B cell (primary cell): Measurements from ENCODE around the gene SUGP2. TPM values are rescaled to one million over a fixed set of nuclear protein-coding genes. Genes with fewer than 3 reads are reported as not detected.

Experiments
- ATAC-seq: fragments of 200-7000 bp; cut with Tn5 transposase; one replicate; pipeline ENCODE4 v1.10.0; 2021; ENCODE audit warnings: low read depth, mild to moderate bottlenecking, moderate number of reproducible peaks, moderate library complexity
- CTCF ChIA-PET: fragments of 350-600 bp; sonication (Branson Sonifier 250); formaldehyde crosslinking; loops from one replicate; lab custom pipeline; 2021; ENCODE audit warnings: antibody characterized with exemption, inconsistent platforms; lab: Charles Lee
- POLR2A ChIA-PET: fragments of 350-600 bp; sonication (Branson Sonifier 250); formaldehyde crosslinking; loops from one replicate; lab custom pipeline; 2021; ENCODE audit warnings: antibody characterized with exemption; lab: Charles Lee
- DNase-seq: peaks from one replicate; pipeline ENCODE4 v3.0.0; 2013
- H2AFZ ChIP-seq: 2 replicates; pipeline ENCODE4 v1.6.1; 2012; ENCODE audit warnings: mild to moderate bottlenecking, low read depth, low read length; ENCODE audit not compliant: insufficient read depth, poor library complexity, severe bottlenecking
- H3K27ac ChIP-seq, 2 donors: 1 replicate in 1 of 2; 2 replicates in 1 of 2; pipeline ENCODE4 v1.5.1; 2012 to 2013; ENCODE audit warnings: low read length in 2 of 2, mild to moderate bottlenecking in 2 of 2, moderate library complexity in 1 of 2
- H3K27me3 ChIP-seq, 4 experiments: fragments of 200-600 bp in 1 of 4; sonication (generic) in 1 of 4; replicated peaks in 1 of 4; 1 replicate in 2 of 4; 2 replicates in 2 of 4; pipeline versions ENCODE4 v1.6.1 to v1.7.0; 2013 to 2016; ENCODE audit warnings: low read length in 3 of 4, mild to moderate bottlenecking in 2 of 4, mixed read lengths in 1 of 4, moderate library complexity in 1 of 4; ENCODE audit not compliant: insufficient read depth in 4 of 4, control insufficient read depth in 3 of 4; ENCODE audit errors: control extremely low read depth in 1 of 4
- H3K36me3 ChIP-seq, 2 experiments: replicated peaks in 1 of 2; 1 replicate in 1 of 2; 2 replicates in 1 of 2; pipeline versions ENCODE4 v1.6.1 to v1.7.1; 2013; ENCODE audit warnings: low read length in 1 of 2; ENCODE audit not compliant: insufficient read depth in 2 of 2, control insufficient read depth in 1 of 2; ENCODE audit errors: control extremely low read depth in 1 of 2, extremely low read depth in 1 of 2
- H3K4me1 ChIP-seq, 2 donors: fragments of 200-600 bp in 1 of 2; sonication (generic) in 1 of 2; 1 replicate in 1 of 2; 2 replicates in 1 of 2; pipeline versions ENCODE4 v1.5.1 to v1.6.1; 2013 to 2017; ENCODE audit warnings: low read length in 2 of 2; ENCODE audit not compliant: control insufficient read depth in 2 of 2, insufficient read depth in 2 of 2
- H3K4me2 ChIP-seq: replicated peaks from 2 replicates; pipeline ENCODE3; 2012; ENCODE audit warnings: mild to moderate bottlenecking, low read depth, low read length; ENCODE audit not compliant: poor library complexity, severe bottlenecking
- H3K4me3 ChIP-seq, 5 experiments: fragments of 200-600 bp in 1 of 5; sonication (generic) in 1 of 5; 1 replicate in 3 of 5; 2 replicates in 2 of 5; pipeline versions ENCODE4 v1.5.1 to v1.7.0; 2011 to 2016; ENCODE audit warnings: low read length in 4 of 5, mild to moderate bottlenecking in 4 of 5, low read depth in 2 of 5, control low read depth in 1 of 5, moderate library complexity in 1 of 5; ENCODE audit not compliant: insufficient read depth in 1 of 5; ENCODE audit errors: control extremely low read depth in 1 of 5, extremely low read depth in 1 of 5
- H3K79me2 ChIP-seq: fragments of 200-600 bp; sonication (generic); one replicate; pipeline ENCODE4 v1.6.0; 2016; ENCODE audit warnings: low read length; ENCODE audit not compliant: control insufficient read depth, insufficient read depth
- H3K9ac ChIP-seq: fragments of 200-600 bp; sonication (generic); 2 replicates; pipeline ENCODE4 v1.6.1; 2017; ENCODE audit warnings: mild to moderate bottlenecking, low read length, moderate library complexity
- H3K9me3 ChIP-seq, 3 donors: one replicate each; pipeline versions ENCODE4 v1.6.1 to v1.7.1; 2013; ENCODE audit warnings: low read length in 2 of 3; ENCODE audit not compliant: control insufficient read depth in 2 of 3, insufficient read depth in 1 of 3; ENCODE audit errors: control extremely low read depth in 1 of 3
- H4K20me1 ChIP-seq: 2 replicates; pipeline ENCODE4 v1.6.0; 2012; ENCODE audit warnings: mild to moderate bottlenecking, low read length; ENCODE audit not compliant: insufficient read depth, control insufficient read depth, poor library complexity, severe bottlenecking
- H3K27ac Mint-ChIP-seq: one replicate; pipeline ENCODE4 v1.8.0; 2021; ENCODE audit warnings: mixed read lengths
- H3K27me3 Mint-ChIP-seq: one replicate; pipeline ENCODE4 v1.8.0; 2021; ENCODE audit warnings: mixed read lengths
- H3K4me1 Mint-ChIP-seq: one replicate; pipeline ENCODE4 v1.8.0; 2021; ENCODE audit warnings: mixed read lengths
- H3K4me3 Mint-ChIP-seq: one replicate; pipeline ENCODE4 v1.8.0; 2021; ENCODE audit warnings: mixed read lengths
- H3K9me3 Mint-ChIP-seq: one replicate; pipeline ENCODE4 v1.8.0; 2022; ENCODE audit warnings: mixed read lengths; ENCODE audit not compliant: insufficient read depth
- CTCF ChIP-seq: fragments of 200-600 bp; IDR thresholded peaks from one replicate; pipeline ENCODE4 v1.8.0; 2022; ENCODE audit warnings: antibody characterized with exemption, mild to moderate bottlenecking
- EZH2 ChIP-seq: IDR thresholded peaks from 2 replicates; pipeline ENCODE4 v1.6.1; 2012; ENCODE audit warnings: borderline replicate concordance, low read depth, mild to moderate bottlenecking, moderate library complexity, low read length; ENCODE audit not compliant: insufficient read depth, poor library complexity, severe bottlenecking
- WGBS: methylation state at CpG from one replicate; pipeline ENCODE4 v1.1.5; 2013; ENCODE audit warnings: missing lambda C conversion rate; ENCODE audit not compliant: insufficient coverage; 5-methylcytosine and 5-hydroxymethylcytosine counted together
- intact Hi-C: fragments of 100-400 bp; cut with micrococcal nuclease; formaldehyde crosslinking; loops from one replicate; pipeline ENCODE4 v1.10.0; 2022
- polyA plus RNA-seq: library from polyadenylated mRNA; depleted of rRNA; stranded (reverse); fragments of >200 nt; gene quantifications from 2 replicates; pipeline ENCODE4 v1.2.3, GENCODE V29; 2012
- total RNA-seq, 2 donors: library from RNA; stranded (reverse); fragments of 120-200 nt in 1 of 2; gene quantifications; 1 replicate in 1 of 2; 2 replicates in 1 of 2; pipeline versions ENCODE4 v1.2.3 to v1.2.4, GENCODE V29; 2013 to 2022

Gene SUGP2
- total and polyA plus RNA-seq, 2 donors (not counting 1 experiment from before 2014, with no cell fraction given): 132 to 154 TPM

GRCh38 chr19:18946918-18947317 lies 86.4 kb downstream of the SUGP2 start:
- CTCF ChIA-PET: interaction anchor here (0.7 kb wide), 1 partner anchor 332 kb away, joined by 3 read pairs; no protein-coding TSS in a partner anchor

GRCh38 chr19:18946335-18946734 lies 87.0 kb downstream of the SUGP2 start:
- intact Hi-C loops: no loop called here
- no peaks in the 10 kb centered on the region for H3K9me3 ChIP-seq
- H3K27me3 ChIP-seq: peaks cover 0 to 14% (median 3%) of the 10 kb centered on the region in 4 experiments
- ChIA-PET CTCF (no interaction called here), POLR2A (no interaction called here)
- Mint-ChIP-seq H3K27ac (peak overlapping the region; percentile 86), H3K4me3 (no peak overlapping the region), H3K27me3 (peaks cover 21% of the 10 kb centered on the region), H3K9me3 (no peaks in the 10 kb centered on the region), H3K4me1 (peaks cover 30% of the 10 kb centered on the region)
- H3K4me1 ChIP-seq: peaks cover 12 to 38% of the 10 kb centered on the region in 2 donors
- DNase-seq (no peak), ATAC-seq (no peak)
- no peaks in the 10 kb centered on the region for H3K36me3 ChIP-seq
- TF ChIP-seq CTCF (no peak), EZH2 (no peak)
- no peak overlapping the region for H3K4me2 ChIP-seq
- H4K20me1 ChIP-seq: no peaks in the 10 kb centered on the region
- H3K4me3 ChIP-seq: no peak overlapping the region
- H3K79me2 ChIP-seq: no peaks in the 10 kb centered on the region
- H3K9ac ChIP-seq: no peak overlapping the region
- no peak overlapping the region for H3K27ac ChIP-seq
- no peak overlapping the region for H2AFZ ChIP-seq

More at GRCh38 chr19:18946918-18947317, 86.4 kb downstream of the SUGP2 start:
- H4K20me1 ChIP-seq: no peaks in the 10 kb centered on the region
- peaks cover 24% of the 10 kb centered on the region for H3K4me1 Mint-ChIP-seq
- no peaks in the 10 kb centered on the region for H3K9me3 Mint-ChIP-seq
- H3K79me2 ChIP-seq: no peaks in the 10 kb centered on the region
- H3K4me2 ChIP-seq: peak overlapping the region; percentile 15
- H3K27ac ChIP-seq: peak overlapping the region in 1 of 2 donors; percentile 60
- H3K9me3 ChIP-seq: no peaks in the 10 kb centered on the region
- H3K9ac ChIP-seq: no peak overlapping the region
- ATAC-seq (peak; percentile 39), DNase-seq (no peak)
- peaks cover 0 to 9% (median 0%) of the 10 kb centered on the region in 4 experiments for H3K27me3 ChIP-seq
- WGBS: 89% methylated on average over 10 of the region's 14 CpGs
- POLR2A ChIA-PET: interaction anchor here (0.6 kb wide), 1 partner anchor 353 kb away, joined by 3 read pairs; no protein-coding TSS in a partner anchor
- H3K27ac Mint-ChIP-seq: peak overlapping the region; percentile 86
- H3K4me3 Mint-ChIP-seq: peak overlapping the region; percentile 45
- peaks cover 6 to 34% of the 10 kb centered on the region in 2 donors for H3K4me1 ChIP-seq
- H3K27me3 Mint-ChIP-seq: peaks cover 16% of the 10 kb centered on the region
- no peaks in the 10 kb centered on the region for H3K36me3 ChIP-seq
- no peak for TF ChIP-seq CTCF
- no peak for TF ChIP-seq EZH2
- no peak overlapping the region for H3K4me3 ChIP-seq
- intact Hi-C loops: no loop called here
- no peak overlapping the region for H2AFZ ChIP-seq
